ENCODE data around the gene SGCD.
"Not testable (repeated sequence)": the region's sequence is repeated elsewhere in the genome, so short reads cannot be mapped to it uniquely, and the experiment has no call there.

SGCD gene

DNA sequence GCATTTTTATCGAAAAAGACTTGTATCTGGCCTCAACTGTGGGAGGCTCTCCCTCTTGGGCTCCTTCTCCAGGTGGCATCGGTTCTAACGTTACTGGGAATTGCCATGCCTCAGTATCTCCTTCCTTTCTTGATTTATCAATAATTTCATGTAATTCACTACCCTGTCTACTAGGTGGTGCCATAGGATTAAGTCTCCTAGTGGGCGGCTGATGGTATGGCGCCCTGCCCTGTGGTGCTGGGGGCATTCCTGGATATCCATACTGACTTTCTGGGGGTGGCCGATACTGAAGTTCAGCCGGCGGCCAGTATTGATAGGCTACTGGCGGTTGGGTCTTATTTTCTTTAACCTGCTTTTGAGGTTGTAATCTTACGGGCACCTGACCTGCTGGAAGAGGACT is 337.9 kb downstream of the SGCD start:
- DNase-seq, result not testable (repeated sequence)

- not testable (repeated sequence) for DNase-seq
These were observed 339.7 kb downstream of the SGCD start for GRCh38 chr5:156666686-156667085.

DNA sequence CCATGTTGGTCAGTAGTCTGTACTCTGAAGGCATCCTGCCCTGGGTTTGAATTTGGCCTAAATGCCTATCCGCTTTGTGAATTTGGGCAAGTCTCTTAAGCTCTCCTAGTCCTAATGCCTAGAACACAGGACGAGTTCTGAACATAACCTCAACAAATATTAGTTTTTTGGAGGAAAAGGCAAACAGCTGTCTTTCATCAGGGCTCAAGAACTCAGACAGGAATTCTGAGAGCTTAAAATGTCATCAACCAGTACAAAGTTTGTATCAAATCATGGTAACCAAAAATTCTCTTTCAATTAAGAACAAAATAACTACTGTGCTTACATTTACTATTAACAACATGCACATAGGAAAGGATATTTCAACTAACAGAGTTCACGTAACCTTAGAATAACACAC is 340.7 kb downstream of the SGCD start:
- no peak for DNase-seq

DNA sequence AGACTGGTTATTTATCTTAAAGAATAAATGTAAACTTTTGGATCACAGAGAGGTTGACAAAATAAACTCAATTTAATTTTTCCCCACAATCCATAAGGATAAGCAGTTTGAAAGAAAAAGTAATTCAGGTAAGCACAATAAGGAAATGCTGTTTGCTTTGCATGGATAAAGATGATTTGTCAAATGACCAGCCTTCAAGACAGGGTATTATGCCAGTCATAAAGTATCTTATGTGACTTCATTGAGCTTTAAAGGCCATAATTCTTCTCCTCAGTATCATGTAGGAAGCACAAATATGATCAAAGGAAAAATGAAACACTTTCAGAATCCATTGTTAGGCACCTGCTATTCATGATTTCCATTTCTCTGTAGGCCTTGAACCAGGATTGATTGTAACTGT is 342.5 kb downstream of the SGCD start:
- DNase-seq, result no peak

- DNase-seq, result no peak
These were observed 343.7 kb downstream of the SGCD start for GRCh38 chr5:156670615-156671014.

DNA sequence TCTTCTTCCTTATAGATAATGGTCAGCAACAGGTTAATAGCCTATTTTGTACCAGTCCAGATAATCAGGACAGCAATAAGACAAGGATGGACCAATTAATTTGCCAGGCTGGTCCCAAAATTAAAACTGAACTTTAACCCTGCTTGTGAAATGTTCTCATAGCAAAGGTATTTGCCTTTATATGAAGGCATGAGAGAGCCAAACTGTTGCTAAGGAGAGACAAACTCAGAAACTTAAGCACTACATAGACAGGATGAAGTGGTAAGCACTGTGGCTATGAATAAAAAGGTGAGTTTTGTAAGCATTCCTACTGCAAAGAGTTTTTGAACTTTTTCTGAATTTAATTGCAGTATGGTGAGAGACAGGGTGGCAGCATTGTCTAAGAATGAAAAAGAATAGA is 348.4 kb downstream of the SGCD start:
- DNase-seq, result no peak

GRCh38 chr5:156677963-156678362 is 351.0 kb downstream of the SGCD start:
- no peak for DNase-seq

GRCh38 chr5:156678484-156678883 is 351.5 kb downstream of the SGCD start:
- DNase-seq, result no peak

GRCh38 chr5:156680831-156681230 is 353.9 kb downstream of the SGCD start:
- DNase-seq, result no peak

- no peak for DNase-seq
These were observed 354.3 kb downstream of the SGCD start for GRCh38 chr5:156681265-156681664.

DNA sequence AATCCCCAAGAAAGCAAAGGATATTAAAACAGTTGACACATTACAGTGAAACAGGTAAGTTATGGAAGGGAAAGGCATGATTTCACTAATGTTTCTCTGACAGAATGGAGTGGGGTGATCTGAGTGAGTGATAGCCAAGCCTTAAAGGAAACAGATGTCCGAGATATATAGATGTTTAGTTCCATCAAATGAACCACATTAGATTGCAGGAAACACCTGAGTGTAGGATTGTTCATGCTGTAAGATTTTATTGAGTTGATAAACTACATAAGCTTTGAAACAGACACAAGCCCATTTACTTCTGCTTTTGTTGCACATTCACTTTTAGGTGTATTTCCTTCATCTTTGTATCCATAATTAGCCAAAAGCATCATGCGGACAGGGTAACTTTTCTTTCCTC is 356.0 kb downstream of the SGCD start:
- no peak for DNase-seq

GRCh38 chr5:156683509-156683908 is 356.5 kb downstream of the SGCD start:
- DNase-seq, result no peak

DNA sequence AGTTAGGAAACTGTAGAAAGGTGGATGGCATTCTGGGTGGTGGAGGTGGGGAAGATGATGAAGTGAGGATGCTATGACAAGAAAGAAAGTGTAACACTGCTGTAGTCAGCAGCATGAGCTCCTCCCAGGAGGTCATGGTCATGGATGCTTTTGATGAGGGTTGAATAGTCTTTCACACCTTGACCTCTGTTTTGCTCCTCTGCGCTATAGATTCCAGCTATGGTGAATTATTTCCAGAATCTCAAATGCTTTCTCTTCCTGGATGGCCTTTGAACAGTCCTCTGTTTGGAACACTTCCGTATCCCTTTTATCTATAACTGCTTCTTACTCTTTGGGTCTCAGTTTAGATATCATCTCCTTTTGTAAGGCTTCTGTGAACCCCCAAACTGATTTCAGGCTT is 357.3 kb downstream of the SGCD start:
- DNase-seq, result no peak

- DNase-seq, result no peak
These were observed 358.5 kb downstream of the SGCD start for GRCh38 chr5:156685481-156685880.

GRCh38 chr5:156686380-156686779 is 359.4 kb downstream of the SGCD start:
- DNase-seq, result no peak

DNA sequence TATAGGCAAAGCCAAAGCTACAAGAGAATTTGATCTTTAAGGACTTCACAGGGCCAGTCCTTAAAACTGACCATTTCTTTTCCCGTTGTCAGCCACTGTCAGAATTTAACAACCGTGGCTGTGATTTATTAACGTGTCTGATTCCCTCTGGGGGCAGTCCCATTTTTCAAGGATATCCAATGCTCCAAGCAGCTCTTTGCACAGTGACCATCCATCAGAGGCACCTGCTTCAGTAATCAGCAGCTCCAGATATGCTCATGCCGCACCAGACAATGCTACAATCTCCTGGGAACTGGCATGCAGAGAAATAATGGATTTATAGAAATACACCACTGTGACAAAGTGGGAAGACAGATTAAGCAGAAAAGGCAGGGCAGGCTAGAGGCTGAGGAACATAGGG is 359.8 kb downstream of the SGCD start:
- DNase-seq, result no peak

- no peak for DNase-seq
These were observed 360.6 kb downstream of the SGCD start for GRCh38 chr5:156687514-156687913.

DNA sequence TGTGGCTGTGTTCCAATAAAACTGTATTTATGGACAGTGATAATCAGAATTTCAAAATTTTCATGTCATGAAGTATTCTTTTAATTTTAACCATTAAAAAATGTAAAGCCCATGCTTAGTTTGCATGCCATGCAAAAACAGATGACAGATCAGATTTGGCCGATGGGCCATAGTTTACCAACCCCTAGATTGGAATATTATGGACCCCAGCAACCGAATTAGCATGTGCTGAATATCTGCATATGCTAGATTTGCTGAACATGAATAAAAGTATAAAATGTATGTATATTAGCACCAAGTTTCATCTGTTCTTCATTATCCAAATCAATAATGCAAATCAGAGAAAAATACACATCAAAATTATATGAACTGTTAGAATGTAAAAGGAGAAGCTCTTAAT is 364.6 kb downstream of the SGCD start:
- no peak for DNase-seq

DNA sequence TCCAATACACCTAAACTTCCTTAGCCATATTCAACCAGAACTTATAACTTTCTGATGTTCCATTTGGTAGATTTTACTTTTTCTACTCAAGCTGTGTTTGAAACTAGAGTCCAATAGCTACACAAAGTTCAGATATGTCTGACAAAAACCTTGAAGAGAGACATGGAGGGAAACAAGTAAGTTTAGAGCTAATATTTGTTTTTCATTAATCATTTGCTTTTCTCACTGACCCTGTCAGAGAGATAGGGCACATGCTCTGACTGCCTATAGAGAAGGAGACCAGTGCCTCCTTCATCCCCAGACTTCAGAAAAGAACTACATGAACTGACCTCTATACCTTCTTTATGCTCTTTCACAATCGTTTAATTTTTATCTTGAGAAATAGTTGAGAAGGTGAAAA is 366.1 kb downstream of the SGCD start:
- no peak for DNase-seq

- no peak for DNase-seq
These were observed 367.6 kb downstream of the SGCD start for GRCh38 chr5:156694598-156694997.

DNA sequence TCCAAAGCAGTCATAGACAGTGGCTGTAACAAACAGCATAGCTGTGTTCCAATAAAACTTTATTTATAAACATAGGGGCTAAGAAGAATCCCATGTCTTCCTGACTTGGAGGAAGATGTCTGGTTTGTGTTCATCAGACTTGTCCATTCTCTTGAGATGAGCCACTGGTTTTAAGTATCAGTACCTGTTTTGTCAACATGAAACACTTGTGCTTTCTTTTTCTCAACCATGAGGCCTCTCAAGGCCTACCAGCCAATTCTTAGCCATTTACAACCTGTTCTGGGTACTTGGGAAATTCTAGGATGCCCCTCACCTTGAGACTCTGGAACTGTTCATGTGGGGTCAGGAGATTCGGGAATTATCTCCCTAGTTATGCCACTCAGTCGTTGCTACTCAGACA is 368.8 kb downstream of the SGCD start:
- DNase-seq, result no peak

DNA sequence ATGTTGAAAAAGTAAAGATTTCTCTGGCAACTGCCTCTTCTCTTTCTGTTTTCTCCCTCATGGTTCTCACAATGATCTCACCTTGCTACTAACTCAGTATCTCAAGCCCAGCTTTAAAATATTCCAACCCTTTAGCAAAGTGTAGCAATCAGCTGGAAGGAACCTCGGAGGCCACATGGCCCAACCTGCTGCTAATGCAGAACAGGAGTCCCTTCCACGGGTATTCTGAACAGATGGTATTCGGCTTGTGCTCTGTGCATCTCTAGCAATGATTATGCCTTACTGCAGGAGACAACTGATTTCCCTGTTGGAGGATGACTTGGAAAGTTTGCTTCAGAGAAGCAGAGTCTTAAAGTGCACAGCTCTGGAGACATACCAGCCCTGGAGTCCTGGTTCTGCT is 371.4 kb downstream of the SGCD start:
- no peak for DNase-seq

GRCh38 chr5:156699147-156699546 is 372.2 kb downstream of the SGCD start:
- DNase-seq, result no peak

GRCh38 chr5:156704139-156704538 is 377.2 kb downstream of the SGCD start:
- DNase-seq, result no peak

DNA sequence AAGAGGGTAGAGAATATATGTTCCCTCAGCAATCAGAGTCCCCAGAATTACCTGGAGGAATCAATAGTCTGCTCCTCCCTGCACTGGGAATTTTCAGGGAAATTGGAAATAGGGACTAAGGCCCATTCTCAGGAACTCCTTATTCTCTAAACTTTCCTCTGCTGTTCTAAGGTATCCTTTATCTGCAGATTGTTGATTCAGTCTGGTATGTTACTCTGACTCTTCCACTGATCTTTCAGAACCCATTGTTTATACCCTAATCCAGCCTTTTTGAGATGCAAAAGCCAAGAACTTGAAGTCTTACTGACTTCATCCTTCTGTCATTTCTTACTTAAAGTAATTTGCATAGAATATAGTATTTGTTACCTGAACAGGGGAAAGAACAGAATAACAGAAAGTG is 379.7 kb downstream of the SGCD start:
- no peak for DNase-seq

GRCh38 chr5:156707750-156708149 is 380.8 kb downstream of the SGCD start:
- DNase-seq, result no peak
